OCI-LY3 (cell line): ENCODE measurements around the gene PPT1.

ENCODE experiments used
- EZH2phosphoT487 ChIP-seq: fragments of 200-600 bp; shearing (Covaris generic); IDR thresholded peaks from 2 replicates; pipeline ENCODE4 v1.6.1; 2018; ENCODE audit warnings: antibody characterized with exemption, mixed run types, low read depth
- TF ChIP-seq, protein P1 (sequence below): fragments of 200-600, 300-600 bp; sonication (generic); IDR thresholded peaks from 2 replicates; pipeline ENCODE4 v1.5.1; 2014; ENCODE audit warnings: antibody characterized with exemption, low read length, low read depth

DNA sequence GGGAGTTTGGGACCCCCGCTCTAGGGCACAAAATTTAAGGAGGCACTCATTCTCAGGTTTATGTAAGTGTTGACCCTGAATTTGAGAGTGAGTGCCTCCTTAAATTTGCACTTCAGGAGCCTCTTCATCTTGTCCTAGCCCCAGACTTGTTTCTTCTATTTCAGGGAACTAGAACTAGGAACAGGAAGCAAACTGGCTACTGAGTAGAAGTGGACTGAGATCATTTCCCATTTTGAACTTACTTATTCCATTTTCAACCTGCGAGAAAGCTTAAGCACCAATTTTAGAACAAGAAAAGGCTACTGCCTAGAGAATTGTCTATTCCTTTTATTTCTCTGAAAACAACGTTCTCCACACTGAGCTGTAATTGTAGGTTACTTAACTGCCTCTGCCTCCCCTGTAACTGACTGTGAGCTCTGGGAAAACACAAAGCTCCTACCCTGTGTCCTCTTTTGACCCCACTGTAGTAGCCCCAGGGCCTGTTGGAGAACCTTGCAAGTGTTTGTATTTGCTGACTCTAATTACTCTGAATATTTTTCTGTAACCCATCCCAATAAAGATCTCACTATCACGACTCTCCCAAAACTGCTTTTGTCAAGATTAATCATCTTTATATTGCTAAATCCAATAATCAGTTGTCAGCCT lies 2.5 kb downstream of the PPT1 start:
- TF ChIP-seq, protein P1, sequence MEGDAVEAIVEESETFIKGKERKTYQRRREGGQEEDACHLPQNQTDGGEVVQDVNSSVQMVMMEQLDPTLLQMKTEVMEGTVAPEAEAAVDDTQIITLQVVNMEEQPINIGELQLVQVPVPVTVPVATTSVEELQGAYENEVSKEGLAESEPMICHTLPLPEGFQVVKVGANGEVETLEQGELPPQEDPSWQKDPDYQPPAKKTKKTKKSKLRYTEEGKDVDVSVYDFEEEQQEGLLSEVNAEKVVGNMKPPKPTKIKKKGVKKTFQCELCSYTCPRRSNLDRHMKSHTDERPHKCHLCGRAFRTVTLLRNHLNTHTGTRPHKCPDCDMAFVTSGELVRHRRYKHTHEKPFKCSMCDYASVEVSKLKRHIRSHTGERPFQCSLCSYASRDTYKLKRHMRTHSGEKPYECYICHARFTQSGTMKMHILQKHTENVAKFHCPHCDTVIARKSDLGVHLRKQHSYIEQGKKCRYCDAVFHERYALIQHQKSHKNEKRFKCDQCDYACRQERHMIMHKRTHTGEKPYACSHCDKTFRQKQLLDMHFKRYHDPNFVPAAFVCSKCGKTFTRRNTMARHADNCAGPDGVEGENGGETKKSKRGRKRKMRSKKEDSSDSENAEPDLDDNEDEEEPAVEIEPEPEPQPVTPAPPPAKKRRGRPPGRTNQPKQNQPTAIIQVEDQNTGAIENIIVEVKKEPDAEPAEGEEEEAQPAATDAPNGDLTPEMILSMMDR: no peak
- no peak for TF ChIP-seq EZH2phosphoT487
